ENCODE results near the gene CDH8.

The CDH8 gene

GRCh38 chr16:61909074-61909473, 127.2 kb downstream of the CDH8 start:
- no peaks in the 10 kb centered on the region for H3K4me1 ChIP-seq (ENCODE audit: control insufficient read depth in 1 of 2, insufficient read depth in 2 of 2, low read length in 2 of 2)
- H2BK120ac ChIP-seq (ENCODE audit: insufficient read depth, low read length, poor library complexity) = no peak overlapping the region
- DNase-seq = no peak
- H3K36me3 ChIP-seq (ENCODE audit: control insufficient read depth in 1 of 2, insufficient read depth in 2 of 2, low read length in 2 of 2) = no peaks in the 10 kb centered on the region
- H3K23ac ChIP-seq (ENCODE audit: low read length) = no peak overlapping the region
- H3K14ac ChIP-seq (ENCODE audit: low read length) = no peak overlapping the region
- H3K27ac ChIP-seq (ENCODE audit: low read depth, low read length) = no peak overlapping the region
- H4K91ac ChIP-seq (ENCODE audit: low read depth, low read length) = no peak overlapping the region
- H3K9ac ChIP-seq (ENCODE audit: low read length) = no peak overlapping the region
- no CpG with 5 or more reads among the region's 3 CpGs for WGBS (ENCODE audit: extremely low coverage, insufficient coverage, insufficient read length)
- H4K12ac ChIP-seq (ENCODE audit: low read depth, low read length) = no peak overlapping the region
- H3K79me1 ChIP-seq (ENCODE audit: low read length) = no peaks in the 10 kb centered on the region
- no peaks in the 10 kb centered on the region for H3K9me3 ChIP-seq (ENCODE audit: insufficient read depth, low read depth, low read length)
- H2BK5ac ChIP-seq (ENCODE audit: low read depth, low read length, poor library complexity) = no peak overlapping the region
- no peaks in the 10 kb centered on the region for H3K79me2 ChIP-seq (ENCODE audit: control insufficient read depth, insufficient read depth, low read length, poor library complexity)
- H2AK5ac ChIP-seq (ENCODE audit: low read length) = no peak overlapping the region
- no peak overlapping the region for H3K4ac ChIP-seq (ENCODE audit: low read depth, low read length)
- H2BK12ac ChIP-seq (ENCODE audit: low read length) = no peak overlapping the region
- no peak overlapping the region for H2AFZ ChIP-seq (ENCODE audit: insufficient read depth, low read length, poor library complexity)
- H3K4me2 ChIP-seq (ENCODE audit: low read length) = no peak overlapping the region
- no peak overlapping the region for H3K4me3 ChIP-seq (ENCODE audit: low read depth, low read length)
- no peak overlapping the region for H4K8ac ChIP-seq (ENCODE audit: low read depth, low read length)
- H3K27me3 ChIP-seq (ENCODE audit: insufficient read depth, low read length) = no peaks in the 10 kb centered on the region
- H3K18ac ChIP-seq (ENCODE audit: low read length) = no peak overlapping the region

- H3K4ac ChIP-seq (ENCODE audit: low read depth, low read length) = no peak overlapping the region
- H4K8ac ChIP-seq (ENCODE audit: low read depth, low read length) = no peak overlapping the region
- H2BK120ac ChIP-seq (ENCODE audit: insufficient read depth, low read length, poor library complexity) = no peak overlapping the region
- no peak overlapping the region for H2BK5ac ChIP-seq (ENCODE audit: low read depth, low read length, poor library complexity)
- H3K14ac ChIP-seq (ENCODE audit: low read length) = no peak overlapping the region
- no peak overlapping the region for H4K91ac ChIP-seq (ENCODE audit: low read depth, low read length)
- no peak overlapping the region for H3K27ac ChIP-seq (ENCODE audit: low read depth, low read length)
- no peak overlapping the region for H4K12ac ChIP-seq (ENCODE audit: low read depth, low read length)
- H3K36me3 ChIP-seq (ENCODE audit: control insufficient read depth in 1 of 2, insufficient read depth in 2 of 2, low read length in 2 of 2) = no peaks in the 10 kb centered on the region
- H3K9ac ChIP-seq (ENCODE audit: low read length) = no peak overlapping the region
- H3K79me1 ChIP-seq (ENCODE audit: low read length) = no peaks in the 10 kb centered on the region
- H2BK12ac ChIP-seq (ENCODE audit: low read length) = no peak overlapping the region
- no CpG with 5 or more reads among the region's 1 CpG for WGBS (ENCODE audit: extremely low coverage, insufficient coverage, insufficient read length)
- H3K4me3 ChIP-seq (ENCODE audit: low read depth, low read length) = no peak overlapping the region
- H3K79me2 ChIP-seq (ENCODE audit: control insufficient read depth, insufficient read depth, low read length, poor library complexity) = no peaks in the 10 kb centered on the region
- no peaks in the 10 kb centered on the region for H3K4me1 ChIP-seq (ENCODE audit: control insufficient read depth in 1 of 2, insufficient read depth in 2 of 2, low read length in 2 of 2)
- H3K9me3 ChIP-seq (ENCODE audit: insufficient read depth, low read depth, low read length) = no peaks in the 10 kb centered on the region
- no peak overlapping the region for H2AFZ ChIP-seq (ENCODE audit: insufficient read depth, low read length, poor library complexity)
- DNase-seq = no peak
- H2AK5ac ChIP-seq (ENCODE audit: low read length) = no peak overlapping the region
- H3K18ac ChIP-seq (ENCODE audit: low read length) = no peak overlapping the region
- H3K27me3 ChIP-seq (ENCODE audit: insufficient read depth, low read length) = no peaks in the 10 kb centered on the region
- H3K23ac ChIP-seq (ENCODE audit: low read length) = no peak overlapping the region
- H3K4me2 ChIP-seq (ENCODE audit: low read length) = no peak overlapping the region
Observed at GRCh38 chr16:61908426-61908825, 127.8 kb downstream of the CDH8 start.

DNA sequence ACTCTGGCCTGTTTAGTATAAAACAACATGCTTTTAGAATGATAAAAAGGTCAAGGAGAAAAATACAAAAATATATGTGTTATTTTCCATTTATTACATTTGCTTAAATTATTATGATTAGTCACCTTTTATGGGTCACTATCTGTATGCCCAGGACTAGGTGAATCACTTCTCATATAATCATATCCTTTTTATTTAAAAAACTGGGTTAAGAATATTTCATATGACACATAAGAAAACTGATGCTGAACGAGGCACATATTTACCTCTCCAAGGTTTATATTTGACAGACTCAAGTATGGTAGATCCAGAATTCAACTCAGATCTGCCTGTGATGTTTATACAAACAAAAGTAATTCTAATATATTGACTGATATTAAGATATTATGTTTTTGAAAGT, 134.5 kb downstream of the CDH8 start:
- no peak overlapping the region for H3K18ac ChIP-seq (ENCODE audit: low read length)
- H3K4me3 ChIP-seq (ENCODE audit: low read depth, low read length) = no peak overlapping the region
- no peaks in the 10 kb centered on the region for H3K27me3 ChIP-seq (ENCODE audit: insufficient read depth, low read length)
- no peaks in the 10 kb centered on the region for H3K79me1 ChIP-seq (ENCODE audit: low read length)
- no peak overlapping the region for H2BK12ac ChIP-seq (ENCODE audit: low read length)
- H4K91ac ChIP-seq (ENCODE audit: low read depth, low read length) = no peak overlapping the region
- no peak overlapping the region for H2AFZ ChIP-seq (ENCODE audit: insufficient read depth, low read length, poor library complexity)
- H3K4me1 ChIP-seq (ENCODE audit: control insufficient read depth in 1 of 2, insufficient read depth in 2 of 2, low read length in 2 of 2) = no peaks in the 10 kb centered on the region
- H3K9me3 ChIP-seq (ENCODE audit: insufficient read depth, low read depth, low read length) = no peaks in the 10 kb centered on the region
- H4K8ac ChIP-seq (ENCODE audit: low read depth, low read length) = no peak overlapping the region
- H4K12ac ChIP-seq (ENCODE audit: low read depth, low read length) = no peak overlapping the region
- H3K9ac ChIP-seq (ENCODE audit: low read length) = no peak overlapping the region
- DNase-seq = no peak
- no peak overlapping the region for H2BK120ac ChIP-seq (ENCODE audit: insufficient read depth, low read length, poor library complexity)
- H3K79me2 ChIP-seq (ENCODE audit: control insufficient read depth, insufficient read depth, low read length, poor library complexity) = no peaks in the 10 kb centered on the region
- no peak overlapping the region for H3K14ac ChIP-seq (ENCODE audit: low read length)
- H2BK5ac ChIP-seq (ENCODE audit: low read depth, low read length, poor library complexity) = no peak overlapping the region
- H2AK5ac ChIP-seq (ENCODE audit: low read length) = no peak overlapping the region
- no CpG with 5 or more reads among the region's 1 CpG for WGBS (ENCODE audit: extremely low coverage, insufficient coverage, insufficient read length)
- H3K36me3 ChIP-seq (ENCODE audit: control insufficient read depth in 1 of 2, insufficient read depth in 2 of 2, low read length in 2 of 2) = no peaks in the 10 kb centered on the region
- H3K4me2 ChIP-seq (ENCODE audit: low read length) = no peak overlapping the region
- no peak overlapping the region for H3K27ac ChIP-seq (ENCODE audit: low read depth, low read length)
- H3K23ac ChIP-seq (ENCODE audit: low read length) = no peak overlapping the region
- H3K4ac ChIP-seq (ENCODE audit: low read depth, low read length) = no peak overlapping the region

DNA sequence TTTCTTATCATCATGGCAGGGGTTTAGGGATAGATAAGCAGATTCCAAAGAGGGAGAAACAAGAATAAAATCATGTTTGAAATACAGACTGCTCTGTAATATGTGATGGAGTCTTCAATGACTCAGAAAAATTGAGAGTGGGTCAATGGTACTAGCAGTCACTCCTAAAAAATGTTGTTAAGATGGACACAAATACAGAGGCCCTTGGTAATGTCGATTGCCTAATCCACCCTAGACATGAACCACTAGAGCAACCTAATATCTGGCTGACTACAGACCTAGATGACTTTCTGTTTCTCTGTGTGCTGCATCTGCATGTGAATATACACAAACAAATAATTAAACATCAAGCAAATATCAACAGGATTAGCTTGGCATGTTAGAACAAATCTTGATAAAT, 135.8 kb downstream of the CDH8 start:
- no CpG with 5 or more reads among the region's 1 CpG for WGBS (ENCODE audit: extremely low coverage, insufficient coverage, insufficient read length)
- Histone ChIP-seq H2AK5ac (ENCODE audit: low read length) (no peak overlapping the region), H3K9ac (ENCODE audit: low read length) (no peak overlapping the region), H3K27me3 (ENCODE audit: insufficient read depth, low read length) (no peaks in the 10 kb centered on the region), H3K23ac (ENCODE audit: low read length) (no peak overlapping the region), H4K8ac (ENCODE audit: low read depth, low read length) (no peak overlapping the region), H3K14ac (ENCODE audit: low read length) (no peak overlapping the region), H3K79me2 (ENCODE audit: control insufficient read depth, insufficient read depth, low read length, poor library complexity) (no peaks in the 10 kb centered on the region), H3K18ac (ENCODE audit: low read length) (no peak overlapping the region), H2AFZ (ENCODE audit: insufficient read depth, low read length, poor library complexity) (no peak overlapping the region), H3K36me3 (ENCODE audit: control insufficient read depth in 1 of 2, insufficient read depth in 2 of 2, low read length in 2 of 2) (no peaks in the 10 kb centered on the region), H3K4ac (ENCODE audit: low read depth, low read length) (no peak overlapping the region), H3K4me3 (ENCODE audit: low read depth, low read length) (no peak overlapping the region), H3K9me3 (ENCODE audit: insufficient read depth, low read depth, low read length) (no peaks in the 10 kb centered on the region), H2BK120ac (ENCODE audit: insufficient read depth, low read length, poor library complexity) (no peak overlapping the region), H2BK12ac (ENCODE audit: low read length) (no peak overlapping the region), H2BK5ac (ENCODE audit: low read depth, low read length, poor library complexity) (no peak overlapping the region), H3K4me1 (ENCODE audit: control insufficient read depth in 1 of 2, insufficient read depth in 2 of 2, low read length in 2 of 2) (no peaks in the 10 kb centered on the region), H4K12ac (ENCODE audit: low read depth, low read length) (no peak overlapping the region), H3K27ac (ENCODE audit: low read depth, low read length) (no peak overlapping the region), H3K79me1 (ENCODE audit: low read length) (no peaks in the 10 kb centered on the region), H4K91ac (ENCODE audit: low read depth, low read length) (no peak overlapping the region), H3K4me2 (ENCODE audit: low read length) (no peak overlapping the region)
- DNase-seq = peak; percentile 38 to 66
